Activated naive CD4-positive, alpha-beta T cell treated with anti-CD3 and anti-CD28 coated beads, Interleukin-2, amount 50 U/mL, for 24 hours (primary cell): ENCODE data around the gene PROK1.

Source experiments
- H3K27ac Mint-ChIP-seq: one replicate; pipeline ENCODE4 v1.8.0; 2021; ENCODE audit warnings: mild to moderate bottlenecking, mixed read lengths
- H3K27me3 Mint-ChIP-seq: one replicate; pipeline ENCODE4 v1.8.0; 2021; ENCODE audit warnings: mixed read lengths
- H3K36me3 Mint-ChIP-seq: one replicate; pipeline ENCODE4 v1.8.0; 2021; ENCODE audit warnings: mixed read lengths
- H3K4me1 Mint-ChIP-seq: one replicate; pipeline ENCODE4 v1.8.0; 2021; ENCODE audit warnings: mixed read lengths
- H3K4me3 Mint-ChIP-seq: one replicate; pipeline ENCODE4 v1.8.0; 2021; ENCODE audit warnings: mild to moderate bottlenecking, mixed read lengths
- H3K9me3 Mint-ChIP-seq: one replicate; pipeline ENCODE4 v1.8.0; 2021; ENCODE audit warnings: mixed read lengths

Gene PROK1

GRCh38 chr1:110487726-110488125 is 36.8 kb downstream of the PROK1 start:
- no peaks in the 10 kb centered on the region for H3K9me3 Mint-ChIP-seq
- no peak overlapping the region for H3K4me3 Mint-ChIP-seq
- no peak overlapping the region for H3K27ac Mint-ChIP-seq
- peaks cover 2% of the 10 kb centered on the region for H3K27me3 Mint-ChIP-seq
- H3K4me1 Mint-ChIP-seq = no peaks in the 10 kb centered on the region
- no peaks in the 10 kb centered on the region for H3K36me3 Mint-ChIP-seq

GRCh38 chr1:110488161-110488560 is 37.2 kb downstream of the PROK1 start:
- Mint-ChIP-seq H3K9me3 (no peaks in the 10 kb centered on the region), H3K36me3 (no peaks in the 10 kb centered on the region), H3K27me3 (peaks cover 2% of the 10 kb centered on the region), H3K27ac (no peak overlapping the region), H3K4me1 (no peaks in the 10 kb centered on the region), H3K4me3 (no peak overlapping the region)

- Mint-ChIP-seq H3K27me3 (no peaks in the 10 kb centered on the region), H3K36me3 (no peaks in the 10 kb centered on the region), H3K27ac (no peak overlapping the region), H3K4me1 (no peaks in the 10 kb centered on the region), H3K4me3 (no peak overlapping the region), H3K9me3 (no peaks in the 10 kb centered on the region)
Measured at GRCh38 chr1:110488867-110489266, 37.9 kb downstream of the PROK1 start.

- Mint-ChIP-seq H3K27me3 (no peaks in the 10 kb centered on the region), H3K27ac (no peak overlapping the region), H3K4me3 (no peak overlapping the region), H3K36me3 (no peaks in the 10 kb centered on the region), H3K4me1 (no peaks in the 10 kb centered on the region), H3K9me3 (no peaks in the 10 kb centered on the region)
Measured at GRCh38 chr1:110489406-110489805, 38.5 kb downstream of the PROK1 start.

- Mint-ChIP-seq H3K36me3 (no peaks in the 10 kb centered on the region), H3K9me3 (no peaks in the 10 kb centered on the region), H3K4me3 (no peak overlapping the region), H3K4me1 (no peaks in the 10 kb centered on the region), H3K27me3 (no peaks in the 10 kb centered on the region), H3K27ac (no peak overlapping the region)
Measured at GRCh38 chr1:110489973-110490542, 39.1 kb downstream of the PROK1 start.

- no peaks in the 10 kb centered on the region for H3K27me3 Mint-ChIP-seq
- no peak overlapping the region for H3K27ac Mint-ChIP-seq
- no peaks in the 10 kb centered on the region for H3K4me1 Mint-ChIP-seq
- H3K9me3 Mint-ChIP-seq = no peaks in the 10 kb centered on the region
- H3K4me3 Mint-ChIP-seq = no peak overlapping the region
- H3K36me3 Mint-ChIP-seq = no peaks in the 10 kb centered on the region
Measured at GRCh38 chr1:110490791-110491451, 40.0 kb downstream of the PROK1 start.

- no peak overlapping the region for H3K4me3 Mint-ChIP-seq
- no peak overlapping the region for H3K27ac Mint-ChIP-seq
- H3K4me1 Mint-ChIP-seq = no peaks in the 10 kb centered on the region
- no peaks in the 10 kb centered on the region for H3K36me3 Mint-ChIP-seq
- no peaks in the 10 kb centered on the region for H3K27me3 Mint-ChIP-seq
- H3K9me3 Mint-ChIP-seq = no peaks in the 10 kb centered on the region
Measured at GRCh38 chr1:110492573-110492972, 41.6 kb downstream of the PROK1 start.

- Mint-ChIP-seq H3K36me3 (no peaks in the 10 kb centered on the region), H3K9me3 (no peaks in the 10 kb centered on the region), H3K27me3 (no peaks in the 10 kb centered on the region), H3K4me3 (no peak overlapping the region), H3K4me1 (no peaks in the 10 kb centered on the region), H3K27ac (no peak overlapping the region)
Measured at GRCh38 chr1:110493059-110493699, 42.2 kb downstream of the PROK1 start.

- no peaks in the 10 kb centered on the region for H3K27me3 Mint-ChIP-seq
- no peaks in the 10 kb centered on the region for H3K36me3 Mint-ChIP-seq
- no peaks in the 10 kb centered on the region for H3K9me3 Mint-ChIP-seq
- H3K27ac Mint-ChIP-seq = no peak overlapping the region
- H3K4me1 Mint-ChIP-seq = no peaks in the 10 kb centered on the region
- H3K4me3 Mint-ChIP-seq = no peak overlapping the region
Measured at GRCh38 chr1:110494036-110494435, 43.1 kb downstream of the PROK1 start.

GRCh38 chr1:110494522-110495406 is 43.8 kb downstream of the PROK1 start:
- H3K9me3 Mint-ChIP-seq = no peaks in the 10 kb centered on the region
- no peak overlapping the region for H3K4me3 Mint-ChIP-seq
- no peak overlapping the region for H3K27ac Mint-ChIP-seq
- H3K4me1 Mint-ChIP-seq = no peaks in the 10 kb centered on the region
- no peaks in the 10 kb centered on the region for H3K36me3 Mint-ChIP-seq
- no peaks in the 10 kb centered on the region for H3K27me3 Mint-ChIP-seq

GRCh38 chr1:110495926-110496600 is 45.1 kb downstream of the PROK1 start:
- no peaks in the 10 kb centered on the region for H3K36me3 Mint-ChIP-seq
- no peak overlapping the region for H3K27ac Mint-ChIP-seq
- H3K4me3 Mint-ChIP-seq = no peak overlapping the region
- no peaks in the 10 kb centered on the region for H3K4me1 Mint-ChIP-seq
- no peaks in the 10 kb centered on the region for H3K9me3 Mint-ChIP-seq
- no peaks in the 10 kb centered on the region for H3K27me3 Mint-ChIP-seq

GRCh38 chr1:110498270-110498669 is 47.3 kb downstream of the PROK1 start:
- H3K36me3 Mint-ChIP-seq = no peaks in the 10 kb centered on the region
- H3K9me3 Mint-ChIP-seq = no peaks in the 10 kb centered on the region
- H3K4me3 Mint-ChIP-seq = no peak overlapping the region
- peaks cover 2% of the 10 kb centered on the region for H3K27me3 Mint-ChIP-seq
- H3K4me1 Mint-ChIP-seq = no peaks in the 10 kb centered on the region
- H3K27ac Mint-ChIP-seq = no peak overlapping the region

- Mint-ChIP-seq H3K36me3 (no peaks in the 10 kb centered on the region), H3K4me1 (no peaks in the 10 kb centered on the region), H3K27me3 (peaks cover 3% of the 10 kb centered on the region), H3K27ac (no peak overlapping the region), H3K9me3 (no peaks in the 10 kb centered on the region), H3K4me3 (no peak overlapping the region)
Measured at GRCh38 chr1:110501488-110502132, 50.7 kb downstream of the PROK1 start.

- peaks cover 5% of the 10 kb centered on the region for H3K27me3 Mint-ChIP-seq
- no peaks in the 10 kb centered on the region for H3K9me3 Mint-ChIP-seq
- H3K4me1 Mint-ChIP-seq = no peaks in the 10 kb centered on the region
- no peaks in the 10 kb centered on the region for H3K36me3 Mint-ChIP-seq
- H3K4me3 Mint-ChIP-seq = no peak overlapping the region
- H3K27ac Mint-ChIP-seq = no peak overlapping the region
Measured at GRCh38 chr1:110502402-110503151, 51.6 kb downstream of the PROK1 start.
